ENCODE data around the gene ZNF473. TPM values are rescaled to one million over a fixed set of nuclear protein-coding genes. Genes with fewer than 3 reads are reported as not detected.

The ZNF473 gene
- total RNA-seq, 2 donors from 2014 or later = 2.4 to 6.5 TPM

- DNase-seq (ENCODE audit: low spot score) = no peak
- Histone ChIP-seq H3K4me3 (no peak overlapping the region), H3K9me3 (peaks cover 1% of the 10 kb centered on the region), H3K27ac (no peak overlapping the region), H3K4me1 (ENCODE audit: control insufficient read depth in 1 of 2, low read depth in 2 of 2) (peaks cover 0 to 6% of the 10 kb centered on the region in 2 donors), H3K27me3 (replicated peaks; ENCODE audit: insufficient read depth) (no peaks in the 10 kb centered on the region), H3K36me3 (no peaks in the 10 kb centered on the region)
- TF ChIP-seq CTCF (IDR thresholded peaks at IDR 0.05) = no peak
- ATAC-seq (ENCODE audit: insufficient number of reproducible peaks, low FRiP score, low read depth) = no peak
Observed at GRCh38 chr19:50053119-50053518, 27.3 kb downstream of the ZNF473 start.

GRCh38 chr19:50058425-50058824, 32.6 kb downstream of the ZNF473 start:
- Histone ChIP-seq H3K27me3 (replicated peaks; ENCODE audit: insufficient read depth) (no peaks in the 10 kb centered on the region), H3K4me3 (no peak overlapping the region), H3K27ac (no peak overlapping the region), H3K36me3 (no peaks in the 10 kb centered on the region), H3K4me1 (ENCODE audit: control insufficient read depth in 1 of 2, low read depth in 2 of 2) (no peaks in the 10 kb centered on the region), H3K9me3 (peaks cover 21% of the 10 kb centered on the region)
- no peak for TF ChIP-seq CTCF (IDR thresholded peaks at IDR 0.05)
- DNase-seq (ENCODE audit: low spot score) (no peak), ATAC-seq (ENCODE audit: insufficient number of reproducible peaks, low FRiP score, low read depth) (no peak)

- ATAC-seq (ENCODE audit: insufficient number of reproducible peaks, low FRiP score, low read depth) = no peak
- H3K9me3 ChIP-seq = peaks cover 21% of the 10 kb centered on the region
- H3K36me3 ChIP-seq = no peaks in the 10 kb centered on the region
- no peak overlapping the region for H3K27ac ChIP-seq
- H3K27me3 ChIP-seq (replicated peaks; ENCODE audit: insufficient read depth) = no peaks in the 10 kb centered on the region
- no peak for DNase-seq (ENCODE audit: low spot score)
- no peak for TF ChIP-seq CTCF (IDR thresholded peaks at IDR 0.05)
- H3K4me3 ChIP-seq = no peak overlapping the region
- no peaks in the 10 kb centered on the region for H3K4me1 ChIP-seq (ENCODE audit: control insufficient read depth in 1 of 2, low read depth in 2 of 2)
Observed at GRCh38 chr19:50059045-50059444, 33.2 kb downstream of the ZNF473 start.

GRCh38 chr19:50060107-50060506, 34.3 kb downstream of the ZNF473 start:
- Histone ChIP-seq H3K27ac (no peak overlapping the region), H3K9me3 (peaks cover 21% of the 10 kb centered on the region), H3K4me3 (no peak overlapping the region), H3K27me3 (replicated peaks; ENCODE audit: insufficient read depth) (no peaks in the 10 kb centered on the region), H3K4me1 (ENCODE audit: control insufficient read depth in 1 of 2, low read depth in 2 of 2) (no peaks in the 10 kb centered on the region), H3K36me3 (no peaks in the 10 kb centered on the region)
- DNase-seq (ENCODE audit: low spot score) (no peak), ATAC-seq (ENCODE audit: insufficient number of reproducible peaks, low FRiP score, low read depth) (no peak)
- TF ChIP-seq CTCF (IDR thresholded peaks at IDR 0.05) = no peak

GRCh38 chr19:50061650-50062049, 35.8 kb downstream of the ZNF473 start:
- no peaks in the 10 kb centered on the region for H3K27me3 ChIP-seq (replicated peaks; ENCODE audit: insufficient read depth)
- no peak for TF ChIP-seq CTCF (IDR thresholded peaks at IDR 0.05)
- peaks cover 21% of the 10 kb centered on the region for H3K9me3 ChIP-seq
- no peak overlapping the region for H3K4me3 ChIP-seq
- no peak overlapping the region for H3K27ac ChIP-seq
- no peak for DNase-seq (ENCODE audit: low spot score)
- no peaks in the 10 kb centered on the region for H3K4me1 ChIP-seq (ENCODE audit: control insufficient read depth in 1 of 2, low read depth in 2 of 2)
- no peaks in the 10 kb centered on the region for H3K36me3 ChIP-seq
- ATAC-seq (ENCODE audit: insufficient number of reproducible peaks, low FRiP score, low read depth) = no peak
